K562 (cell line): ENCODE results near the gene ZCWPW1. TPM values are rescaled to one million over a fixed set of nuclear protein-coding genes. Genes with fewer than 3 reads are reported as not detected.
A peak's percentile ranks its signal among the peaks of the same experiment; 100 is the strongest.

Source experiments
- ARID4B ChIP-seq: sonication (generic); formaldehyde crosslinking; IDR thresholded peaks from 2 replicates; pipeline ENCODE4 v1.8.0; 2022; ENCODE audit warnings: mild to moderate bottlenecking, missing genetic modification reagents
- BCL6 ChIP-seq: fragments of 250-450 bp; sonication (Bioruptor Pico); IDR thresholded peaks from 2 replicates; pipeline ENCODE4 v1.4.0; 2020
- DMBX1 ChIP-seq: fragments of 250-450 bp; sonication (Bioruptor Pico); IDR thresholded peaks from 2 replicates; pipeline ENCODE4 v1.8.0; 2022; ENCODE audit warnings: inconsistent platforms, mild to moderate bottlenecking, moderate library complexity, borderline replicate concordance
- E2F3 ChIP-seq: fragments of 250-450 bp; sonication (Bioruptor Pico); IDR thresholded peaks from 2 replicates; pipeline ENCODE4 v1.4.0; 2020; ENCODE audit warnings: mild to moderate bottlenecking
- HDAC6 ChIP-seq: IDR thresholded peaks from 2 replicates; pipeline ENCODE4 v1.6.1; 2012; ENCODE audit warnings: low read depth, mild to moderate bottlenecking, control low read depth, inconsistent platforms, low read length, moderate library complexity
- HDAC8 ChIP-seq: fragments of 450-650 bp; IDR thresholded peaks from 2 replicates; pipeline ENCODE4 v1.6.1; 2016; ENCODE audit warnings: mild to moderate bottlenecking, missing genetic modification characterization, moderate library complexity, missing compliant biosample characterization
- HDGF ChIP-seq: fragments of 450-650 bp; IDR thresholded peaks from 2 replicates; pipeline ENCODE4 v1.6.1; 2016
- POLR2B ChIP-seq: fragments of 450-650 bp; IDR thresholded peaks from 2 replicates; pipeline ENCODE4 v1.6.1; 2018; ENCODE audit warnings: low read depth; ENCODE audit not compliant: partially characterized antibody
- STAT6 ChIP-seq: sonication (generic); formaldehyde crosslinking; IDR thresholded peaks from 2 replicates; pipeline ENCODE4 v1.8.1; 2023; ENCODE audit warnings: mild to moderate bottlenecking, missing genetic modification reagents
- SUPT5H ChIP-seq: fragments of 450-650 bp; IDR thresholded peaks from 2 replicates; pipeline ENCODE4 v1.6.1; 2016
- TCF3 ChIP-seq: sonication (generic); formaldehyde crosslinking; IDR thresholded peaks from 2 replicates; pipeline ENCODE4 v1.4.0; 2020; ENCODE audit warnings: mild to moderate bottlenecking, missing genetic modification reagents
- UBTF ChIP-seq, 2 experiments: IDR thresholded peaks; 2 replicates each; pipeline ENCODE4 v1.6.1; 2012; ENCODE audit warnings: improper control_type of control experiment in 2 of 2, low read depth in 2 of 2, low read length in 2 of 2, borderline replicate concordance in 1 of 2
- ZNF12 ChIP-seq: sonication (generic); formaldehyde crosslinking; IDR thresholded peaks from 2 replicates; pipeline ENCODE4 v1.4.0; 2020; ENCODE audit warnings: mild to moderate bottlenecking, missing genetic modification reagents
- ZNF398 ChIP-seq: fragments of 250-450 bp; sonication (Bioruptor Pico); IDR thresholded peaks from 2 replicates; pipeline ENCODE4 v1.8.0; 2021; ENCODE audit warnings: moderate library complexity, mild to moderate bottlenecking, inconsistent platforms
- ZNF511 ChIP-seq: sonication (generic); formaldehyde crosslinking; IDR thresholded peaks from 2 replicates; pipeline ENCODE4 v1.8.0; 2022; ENCODE audit warnings: mild to moderate bottlenecking, missing genetic modification reagents
- polyA plus RNA-seq, 8 experiments: library from polyadenylated mRNA; depleted of rRNA in 4 of 8; stranded (reverse) in 5 of 8; unstranded in 3 of 8; fragments of >200 nt; fragmentation: Nextera tagmentation in 2 of 8; fragmentation: Illumina TruSeq in 1 of 8; extraction: Ambion mirVana in 2 of 8; extraction: Trizol in 1 of 8; gene quantifications; 2 replicates each; pipeline versions ENCODE4 v1.2.1 to v1.2.3, GENCODE V29; 2011 to 2014; ENCODE audit warnings: inconsistent platforms in 1 of 8, missing spikeins in 1 of 8
- total RNA-seq, 7 experiments: library from RNA; depleted of rRNA in 6 of 7; stranded (reverse); fragments of >200 nt in 6 of 7; fragmentation: Illumina TruSeq in 2 of 7; extraction: Trizol in 2 of 7; gene quantifications; 2 replicates each; pipeline versions ENCODE4 v1.2.1 to v1.2.3, GENCODE V29; 2011 to 2021; ENCODE audit warnings: low replicate concordance in 1 of 7

ZCWPW1 gene
- total and polyA plus RNA-seq, 9 of the 15 experiments (the other 6 are each of a cell fraction or from before 2014, with no cell fraction given): 0.18 to 1.7 (median 1.2) TPM

- TF ChIP-seq STAT6 (CRISPR knock-in tag) (peak; percentile 80; the same call in 1 of the 2 replicates), DMBX1 (CRISPR knock-in tag) (peak; percentile 76), ZNF398 (no peak), POLR2B (peak; percentile 100), HDGF (peak; percentile 19; the same call in 1 of the 2 replicates), UBTF (IDR thresholded peaks at IDR 0.05; ENCODE audit: borderline replicate concordance in 1 of 2, low read depth in 2 of 2, low read length in 2 of 2) (no peak), HDAC6 (0 out of 2 replicates have a peak, but pooled peaks have one; percentile 56), BCL6 (CRISPR knock-in tag) (0 out of 2 replicates have a peak, but pooled peaks have one; percentile 37), ARID4B (CRISPR knock-in tag) (peak; percentile 72; the same call in 1 of the 2 replicates), E2F3 (CRISPR knock-in tag) (peak; percentile 98), TCF3 (CRISPR knock-in tag) (peak; percentile 48), ZNF511 (CRISPR knock-in tag) (peak; percentile 99), HDAC8 (tag) (peak; percentile 72; the same call in 1 of the 2 replicates), SUPT5H (peak; percentile 100), ZNF12 (CRISPR knock-in tag) (peak; percentile 84; the same call in 1 of the 2 replicates)
Observed at GRCh38 chr7:100428199-100428966, at the start of gene ZCWPW1 (continued).
